NCI-H524 treated with DMSO at 0.1 percent for 48 hours (cell line): ENCODE measurements around the gene IL18R1.
"Not testable (repeated sequence)": the region's sequence is repeated elsewhere in the genome, so short reads cannot be mapped to it uniquely, and the experiment has no call there.

Source experiments
- DNase-seq: peaks from one replicate; lab custom pipeline; 2025; lab: John Stamatoyannopoulos, UW

The IL18R1 gene, protein sequence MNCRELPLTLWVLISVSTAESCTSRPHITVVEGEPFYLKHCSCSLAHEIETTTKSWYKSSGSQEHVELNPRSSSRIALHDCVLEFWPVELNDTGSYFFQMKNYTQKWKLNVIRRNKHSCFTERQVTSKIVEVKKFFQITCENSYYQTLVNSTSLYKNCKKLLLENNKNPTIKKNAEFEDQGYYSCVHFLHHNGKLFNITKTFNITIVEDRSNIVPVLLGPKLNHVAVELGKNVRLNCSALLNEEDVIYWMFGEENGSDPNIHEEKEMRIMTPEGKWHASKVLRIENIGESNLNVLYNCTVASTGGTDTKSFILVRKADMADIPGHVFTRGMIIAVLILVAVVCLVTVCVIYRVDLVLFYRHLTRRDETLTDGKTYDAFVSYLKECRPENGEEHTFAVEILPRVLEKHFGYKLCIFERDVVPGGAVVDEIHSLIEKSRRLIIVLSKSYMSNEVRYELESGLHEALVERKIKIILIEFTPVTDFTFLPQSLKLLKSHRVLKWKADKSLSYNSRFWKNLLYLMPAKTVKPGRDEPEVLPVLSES

DNA sequence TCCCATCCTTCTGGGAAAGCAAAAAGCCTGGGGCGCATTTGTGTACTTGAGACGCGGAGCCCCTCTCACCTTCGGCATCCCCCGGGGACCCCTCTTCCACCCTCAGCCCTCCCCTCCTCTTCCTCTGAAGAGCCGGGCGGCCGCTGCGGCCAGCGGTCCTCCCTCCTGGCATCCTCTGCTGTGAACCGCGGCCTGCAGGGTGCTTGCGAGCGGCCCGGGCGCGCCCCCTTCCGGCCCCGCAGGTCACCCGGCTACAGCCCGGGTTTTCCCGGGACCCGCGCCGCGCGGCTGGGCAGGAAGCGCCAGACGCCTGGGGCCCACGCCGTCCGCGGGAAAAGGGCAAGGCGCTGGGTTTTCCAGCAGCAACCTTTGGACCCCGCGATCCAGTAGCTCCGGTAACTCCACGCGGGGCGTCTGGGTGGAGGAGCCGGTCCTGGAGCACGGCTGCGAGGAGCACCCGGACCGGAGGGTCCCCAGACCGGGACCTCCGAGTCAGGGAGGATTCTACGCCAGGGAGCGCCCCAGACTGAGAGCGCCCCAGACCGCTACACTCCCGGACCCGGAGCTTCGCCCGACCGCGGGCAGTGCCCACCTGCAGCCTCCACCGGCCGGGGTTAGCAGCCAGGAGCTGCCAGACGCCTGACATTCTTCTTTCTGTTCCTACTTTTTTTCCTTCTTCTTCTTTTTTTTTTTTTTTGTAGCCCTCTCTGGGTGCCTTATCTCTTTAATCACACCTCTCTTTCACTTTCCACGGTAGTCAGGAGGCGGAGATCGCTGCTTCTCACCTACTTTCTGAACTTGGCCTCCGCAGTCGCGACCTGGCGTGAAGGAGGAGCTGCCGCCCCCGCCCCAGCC lies at the start of gene IL18R1:
Gene IL18R1, plus strand, starts transcription at position 271 of the 855 bp plus-strand sequence. CDS start 6,865 bp downstream, outside the sequence.
- DNase-seq = no peak

DNA sequence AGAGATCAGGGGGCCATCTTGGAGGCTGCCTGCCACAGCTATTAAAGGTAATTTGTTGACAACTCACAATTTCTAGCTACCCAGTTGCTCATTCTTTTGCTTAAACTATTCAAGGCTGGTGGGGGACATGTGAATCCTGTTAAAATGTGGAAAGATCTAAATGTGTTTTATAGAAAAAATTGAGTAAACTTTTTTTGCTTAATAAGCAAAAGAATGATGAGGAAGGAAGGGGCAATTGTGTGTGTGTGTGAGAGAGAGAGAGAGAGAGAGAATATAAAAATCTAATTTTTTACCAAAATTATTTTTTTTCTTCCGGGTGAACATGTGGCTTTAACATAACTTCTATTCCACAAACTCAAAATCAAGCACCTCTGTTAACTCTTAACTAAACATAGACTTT lies 49.5 kb upstream of the IL18R1 start:
- DNase-seq = no peak

DNA sequence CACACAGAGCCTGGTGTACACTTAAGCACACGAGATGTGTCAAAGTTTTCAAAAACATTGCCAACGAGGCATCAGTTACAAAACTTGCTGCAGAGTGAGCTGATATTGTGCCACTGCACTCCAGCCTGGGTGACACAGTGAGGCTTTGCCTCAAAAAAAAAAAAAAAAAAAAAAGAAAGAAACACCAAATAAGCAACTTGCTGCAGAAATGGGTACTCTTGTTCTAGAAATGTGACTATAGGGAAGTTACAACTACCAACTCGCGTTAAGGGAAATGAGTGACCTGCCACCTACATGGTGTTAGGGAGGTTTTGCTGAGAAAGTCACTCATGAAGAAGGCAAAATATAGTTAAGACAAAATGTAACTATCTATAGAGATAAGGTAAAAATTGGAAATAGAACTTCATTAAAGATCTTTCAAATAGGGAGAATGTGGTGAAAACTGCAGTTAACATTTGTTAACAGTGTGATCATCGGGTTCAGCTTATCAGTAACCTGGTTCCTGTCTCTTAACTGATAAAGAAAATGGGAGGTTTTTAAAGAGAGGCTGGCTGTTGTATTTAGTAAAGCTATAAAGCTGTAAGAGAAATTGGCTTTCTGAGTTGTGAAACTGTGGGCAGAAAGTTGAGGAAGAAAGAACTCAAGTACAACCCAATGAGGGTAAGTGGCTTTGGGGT lies 44.5 kb upstream of the IL18R1 start, which contains the start of gene IL1RL1:
Gene IL1RL1, plus strand, starts transcription at position 600 of the 677 bp plus-strand sequence. CDS start 26,702 bp downstream, outside the sequence.
- DNase-seq = no peak

DNA sequence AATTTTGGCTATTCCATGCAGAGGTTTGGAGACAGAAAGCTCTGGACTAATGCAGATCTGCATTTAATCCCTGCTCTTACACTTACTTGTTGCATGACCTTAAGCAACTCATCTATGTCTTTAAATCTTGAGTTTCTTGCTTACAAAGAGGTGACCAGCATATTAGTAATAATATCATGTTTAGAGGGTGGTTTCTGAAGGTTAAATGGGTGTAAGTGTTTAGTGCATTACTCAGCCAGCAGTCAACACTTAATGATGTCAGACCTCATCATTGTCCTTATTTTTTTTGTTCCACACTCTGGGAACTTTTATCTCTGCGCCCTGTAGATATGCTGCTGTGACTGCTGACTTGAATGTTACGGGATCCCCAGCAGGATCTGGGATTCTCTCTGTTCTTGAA lies 42.6 kb upstream of the IL18R1 start:
- no peak for DNase-seq

DNA sequence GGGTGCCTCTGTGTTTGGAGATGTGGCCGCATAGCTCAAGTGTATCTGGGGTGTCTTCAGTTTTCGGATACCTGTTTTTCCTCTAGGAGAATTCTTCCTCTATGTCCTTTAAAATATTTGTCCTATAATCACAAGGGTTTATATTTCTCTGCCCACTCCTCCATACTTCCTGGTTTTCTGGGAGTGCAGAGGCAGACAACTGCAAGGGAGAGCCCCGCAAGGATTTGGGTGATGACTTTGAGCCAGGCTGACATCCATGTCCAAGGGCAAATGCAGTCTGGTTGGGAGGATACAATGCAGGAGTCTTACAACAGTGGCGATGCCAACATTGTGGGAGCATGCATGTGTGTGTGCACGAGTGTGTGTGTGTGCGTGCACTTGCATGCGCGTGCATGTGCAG lies 42.1 kb upstream of the IL18R1 start:
- no peak for DNase-seq

DNA sequence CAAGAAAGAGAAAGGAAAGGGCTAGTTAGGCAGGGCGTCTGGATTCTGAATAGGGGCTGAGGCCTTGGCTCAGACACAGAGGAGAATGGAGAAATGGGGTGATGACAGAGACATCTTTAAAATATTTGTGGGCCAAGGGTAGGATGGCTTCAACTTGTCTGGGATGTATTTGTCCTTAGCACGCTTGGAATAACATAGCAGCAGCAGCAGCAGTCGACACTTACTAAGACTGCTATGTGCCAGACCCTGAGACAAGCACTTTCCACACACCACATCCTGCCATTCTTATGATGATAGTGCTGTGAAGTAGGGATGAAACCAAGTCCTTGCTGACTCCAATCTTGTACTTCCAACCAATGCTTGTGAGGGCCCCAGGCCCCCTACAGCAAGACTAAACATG lies 41.6 kb upstream of the IL18R1 start:
- DNase-seq = no peak

DNA sequence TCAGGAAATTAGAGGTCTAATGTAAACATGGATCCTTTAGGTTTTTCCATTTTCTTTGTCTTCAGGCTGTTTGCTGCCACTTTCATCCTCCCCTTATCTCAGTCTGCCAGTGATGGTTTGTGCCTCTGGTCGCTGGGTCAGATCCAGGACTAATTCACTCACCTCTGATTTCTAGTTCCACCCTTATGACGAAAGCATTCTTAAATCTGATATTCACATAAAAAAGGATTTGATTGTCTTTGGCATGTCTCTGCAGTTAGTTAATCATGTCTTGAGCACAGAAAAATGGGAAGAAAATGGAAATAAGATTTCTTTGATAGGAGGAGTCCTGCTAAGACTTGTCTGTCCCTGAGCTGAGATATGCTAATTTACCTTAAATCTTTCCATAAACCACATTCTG lies 39.7 kb upstream of the IL18R1 start:
- no peak for DNase-seq

DNA sequence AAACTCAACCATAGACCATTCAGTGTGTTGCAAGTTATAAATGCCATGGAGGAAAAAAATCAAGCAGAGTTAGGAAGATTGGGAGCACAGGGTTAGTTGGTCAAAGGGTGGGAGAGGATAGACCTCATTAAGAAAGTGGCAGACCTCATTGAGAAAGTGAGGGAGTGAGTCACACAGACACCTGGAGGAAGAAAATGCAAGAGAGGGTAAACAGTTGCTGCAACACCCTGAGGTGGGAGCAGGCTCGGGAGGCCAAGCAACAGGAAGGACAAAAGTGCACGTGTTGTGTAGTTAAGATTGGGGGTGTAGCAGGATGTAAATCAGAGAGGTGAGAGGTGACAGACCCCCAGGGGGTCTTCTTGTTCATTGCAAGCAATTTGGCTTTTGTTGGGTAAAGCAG lies 37.9 kb upstream of the IL18R1 start:
- DNase-seq = no peak

DNA sequence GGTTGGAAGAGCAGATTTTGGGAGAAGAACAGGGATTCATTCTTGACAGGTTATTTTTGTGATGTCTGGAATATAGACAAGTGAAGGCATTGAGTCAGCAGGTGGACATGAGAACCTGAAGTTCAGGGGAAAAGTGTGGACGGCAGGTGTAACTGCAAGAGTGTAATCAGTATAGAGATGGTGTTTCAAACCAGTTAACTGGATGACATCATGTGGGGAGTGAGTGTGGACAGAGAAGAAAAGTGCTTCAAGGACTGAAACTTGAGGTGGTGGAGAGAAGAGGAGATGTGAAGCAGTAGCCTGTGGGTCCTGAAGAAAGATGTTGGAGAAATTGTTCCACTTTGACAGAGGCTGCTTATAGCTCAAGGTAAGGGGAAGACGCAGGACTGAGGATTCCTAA lies 37.2 kb upstream of the IL18R1 start:
- no peak for DNase-seq

DNA sequence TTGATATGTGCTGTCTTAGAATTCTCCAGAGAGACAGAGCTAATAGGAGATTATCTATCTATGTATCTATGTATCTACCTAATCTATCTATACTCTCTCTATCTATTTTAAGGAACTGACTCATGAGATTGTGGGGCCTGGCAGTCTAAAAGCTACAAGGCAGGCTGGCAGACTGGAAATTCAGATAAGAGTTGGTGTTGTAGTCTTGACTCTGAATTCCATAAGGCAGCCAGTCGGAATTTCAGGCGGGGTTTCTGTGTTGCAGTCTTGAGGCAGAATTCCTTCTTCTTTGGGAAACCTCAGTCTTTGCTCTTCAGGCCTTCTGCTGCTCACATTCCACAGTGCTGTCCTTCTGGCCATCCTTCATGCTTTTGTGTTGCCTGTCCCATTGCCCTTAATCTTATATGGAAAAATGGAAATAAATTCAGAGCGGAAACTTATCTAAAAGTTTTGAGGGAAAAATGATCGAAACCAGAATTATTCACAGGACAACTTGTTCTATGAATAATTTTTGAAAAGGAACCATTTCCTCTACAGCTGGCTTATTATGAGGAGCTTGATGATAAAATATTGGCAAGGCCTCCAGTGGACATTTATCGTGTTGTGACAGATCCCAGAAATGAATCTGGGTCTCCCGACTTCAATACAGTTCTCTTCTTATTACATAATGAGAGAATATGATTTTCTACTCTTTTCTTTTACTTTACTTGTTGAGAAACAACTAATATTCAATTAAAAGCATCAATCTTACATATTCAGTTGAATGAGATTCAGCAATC lies 33.5 kb upstream of the IL18R1 start:
- DNase-seq = no peak

DNA sequence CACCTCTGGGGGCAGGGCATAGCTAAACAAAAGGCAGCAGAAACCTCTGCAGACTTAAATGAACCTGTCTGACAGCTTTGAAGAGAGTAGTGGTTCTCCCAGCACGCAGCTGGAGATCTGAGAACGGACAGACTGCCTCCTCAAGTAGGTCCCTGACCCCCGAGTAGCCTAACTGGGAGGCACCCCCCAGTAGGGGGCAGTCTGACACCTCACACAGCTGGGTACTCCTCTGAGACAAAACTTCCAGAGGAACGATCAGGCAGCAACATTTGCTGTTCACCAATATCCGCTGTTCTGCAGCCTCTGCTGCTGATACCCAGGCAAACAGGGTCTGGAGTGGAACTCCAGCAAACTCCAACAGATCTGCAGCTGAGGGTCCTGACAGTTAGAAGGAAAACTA lies 30.7 kb upstream of the IL18R1 start:
- DNase-seq = not testable (repeated sequence)

DNA sequence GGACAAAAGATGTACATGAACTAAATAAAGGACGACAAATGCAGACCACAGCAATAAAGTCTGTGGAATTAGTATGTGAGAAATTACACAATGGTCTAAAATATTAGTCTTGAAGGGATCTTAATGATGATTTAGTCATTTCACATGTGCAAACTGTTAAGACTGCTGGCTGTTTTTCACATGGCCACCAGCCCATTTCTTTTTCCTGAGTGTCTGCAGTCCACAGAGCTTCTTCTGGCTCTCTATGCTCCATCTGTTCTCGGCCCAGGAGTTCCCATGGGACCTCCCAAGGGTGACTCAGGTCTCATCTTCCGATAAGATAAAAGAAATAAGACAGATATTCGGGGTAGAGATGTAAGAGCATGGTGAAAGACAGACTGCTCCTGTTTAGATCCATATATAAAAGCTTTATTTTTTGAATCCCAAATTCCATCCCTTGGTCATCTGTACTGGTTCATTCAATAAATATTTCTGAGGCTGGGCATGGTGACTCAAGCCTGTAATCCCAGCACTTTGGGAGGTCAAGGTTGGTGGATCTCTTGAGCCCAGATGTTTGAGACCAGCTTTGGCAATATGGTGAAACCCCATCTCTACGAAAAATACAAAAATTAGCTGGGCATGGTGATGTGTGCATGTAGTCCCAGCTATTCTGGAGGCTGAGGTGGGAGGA lies 24.1 kb upstream of the IL18R1 start:
- DNase-seq = no peak

DNA sequence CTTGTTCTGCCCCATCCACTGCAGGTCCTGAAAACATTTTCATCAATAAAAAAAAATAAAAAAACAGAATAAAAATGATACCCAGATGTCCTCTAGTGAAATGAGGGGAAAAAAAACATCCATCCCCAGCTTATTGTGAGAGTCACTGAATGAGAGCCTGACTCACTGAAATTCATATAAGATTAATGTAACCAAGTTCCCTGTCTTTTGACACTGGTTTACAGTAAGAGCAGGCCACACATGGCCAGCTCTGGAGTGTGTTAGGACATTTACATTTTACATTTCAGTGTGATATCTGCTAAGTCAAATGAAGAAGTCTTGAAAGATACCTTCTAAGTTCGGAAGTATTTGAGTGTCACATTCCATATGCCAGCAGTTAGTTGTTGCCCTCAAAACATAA lies 21.1 kb upstream of the IL18R1 start:
- DNase-seq = no peak

DNA sequence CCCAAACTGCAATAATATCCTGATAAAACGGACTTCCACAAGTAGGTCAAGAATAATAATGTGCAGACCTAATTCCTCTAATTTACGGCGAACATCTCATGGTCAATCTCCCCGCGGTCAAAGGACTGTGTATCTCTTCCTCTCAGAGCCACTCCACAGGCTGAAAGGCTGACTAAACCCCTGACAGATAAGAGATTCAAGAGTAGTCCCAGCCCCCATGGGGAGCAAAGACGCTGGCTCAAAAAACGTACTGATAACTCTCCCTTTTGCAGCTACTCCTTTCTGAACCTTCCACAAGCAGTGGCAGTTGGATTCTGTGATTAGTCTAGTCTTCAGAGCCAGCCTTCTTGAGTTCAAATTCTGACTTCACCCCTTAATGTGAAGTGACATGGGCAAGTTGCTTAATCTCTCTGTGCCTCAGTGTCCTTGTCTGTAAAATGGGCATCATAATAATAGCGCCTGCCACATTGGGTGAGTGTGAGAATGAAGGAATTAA lies 19.7 kb upstream of the IL18R1 start:
- no peak for DNase-seq

DNA sequence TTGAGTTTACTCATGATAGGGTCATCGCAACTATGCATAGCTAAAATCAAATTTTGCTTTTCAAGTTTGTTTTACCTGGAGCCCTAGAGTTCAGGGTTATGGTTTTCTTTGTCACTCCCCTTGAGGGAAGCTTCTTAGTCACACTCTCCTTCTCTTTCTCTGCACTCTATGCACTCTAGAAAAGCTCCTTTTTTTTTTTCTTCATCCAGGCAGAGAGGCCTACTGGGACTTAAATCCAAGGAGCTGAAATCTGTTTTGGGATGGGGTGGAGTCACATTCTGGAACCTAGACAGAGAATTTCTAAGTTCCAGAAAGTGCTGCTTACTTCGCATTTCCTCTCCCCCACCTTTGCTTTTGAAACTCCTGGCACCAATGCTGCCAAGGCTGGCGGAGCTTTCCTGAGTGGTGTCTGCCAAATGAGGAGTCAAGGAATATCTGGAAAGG lies 19.1 kb upstream of the IL18R1 start:
- no peak for DNase-seq

DNA sequence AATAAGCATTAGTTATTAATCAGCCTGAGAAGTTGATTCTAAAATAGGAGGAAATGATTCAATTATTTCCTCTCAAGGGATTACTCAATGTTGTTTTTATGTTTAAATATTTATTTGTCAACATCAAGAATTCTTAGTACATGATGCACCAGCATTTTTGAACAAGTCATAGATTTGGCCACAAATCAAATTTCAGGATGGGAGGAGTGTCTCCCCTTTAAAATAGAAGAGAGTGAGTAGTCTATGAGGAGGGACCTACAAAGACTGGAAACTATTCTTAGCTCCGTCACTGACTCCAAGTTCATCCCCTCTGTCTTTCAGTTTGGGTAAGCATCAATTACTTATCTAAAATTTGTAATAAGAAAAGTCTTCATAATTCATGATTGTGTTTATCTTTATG lies 18.6 kb upstream of the IL18R1 start:
- no peak for DNase-seq

DNA sequence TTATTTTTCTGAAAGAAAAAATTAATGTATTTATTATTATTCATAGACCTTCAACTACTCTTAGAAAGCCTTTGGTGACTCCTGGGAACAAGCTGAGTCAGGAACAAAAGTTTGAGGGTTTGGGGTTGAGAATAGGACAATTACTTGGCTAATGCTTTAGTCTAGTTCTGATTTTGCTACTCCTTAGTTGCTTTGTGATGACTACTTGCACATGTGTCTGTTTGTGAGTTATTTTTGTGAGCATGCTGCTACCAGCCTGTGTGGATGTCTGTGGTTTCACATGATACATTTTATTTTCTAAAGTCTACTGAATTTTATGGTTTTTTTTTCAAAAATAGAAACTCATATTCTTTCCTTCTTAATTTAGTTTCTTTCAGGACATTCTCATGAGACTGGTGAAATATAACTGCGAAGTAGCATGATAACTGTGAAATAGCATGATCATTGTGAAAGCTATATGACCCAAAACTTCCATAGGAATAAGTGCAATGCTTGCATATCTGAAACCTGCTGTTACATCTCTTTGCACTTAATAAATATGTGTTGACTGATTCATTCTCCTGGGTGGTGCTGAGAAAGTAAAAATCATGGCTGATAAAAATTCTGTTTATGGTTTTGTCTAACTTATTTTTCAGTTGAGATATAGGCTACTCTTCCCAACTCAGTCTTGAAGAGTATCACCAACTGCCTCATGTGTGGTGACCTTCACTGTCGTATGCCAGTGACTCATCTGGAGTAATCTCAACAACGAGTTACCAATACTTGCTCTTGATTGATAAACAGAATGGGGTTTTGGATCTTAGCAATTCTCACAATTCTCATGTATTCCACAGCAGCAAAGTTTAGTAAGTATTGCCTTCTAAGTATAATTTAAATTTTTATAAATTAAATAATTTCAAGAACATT lies 17.9 kb upstream of the IL18R1 start:
- DNase-seq = no peak

DNA sequence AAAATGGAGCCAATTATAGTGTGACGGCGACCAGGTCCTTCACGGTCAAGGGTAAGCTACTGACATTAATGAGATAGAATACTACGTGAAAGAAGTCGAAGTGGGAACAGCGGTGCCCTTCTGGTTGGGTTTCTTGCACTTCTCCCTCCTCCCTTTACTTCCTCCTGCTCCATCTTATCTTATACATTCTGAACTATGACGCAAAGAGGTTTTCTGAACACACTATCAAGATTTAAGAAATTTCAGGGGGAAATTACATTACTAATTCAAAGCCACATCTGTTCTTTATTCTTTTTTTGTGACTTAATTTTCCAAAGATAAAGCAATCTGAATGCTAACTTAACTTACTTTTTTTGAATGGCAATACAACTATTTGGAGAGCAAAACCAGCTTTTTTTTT lies 14.8 kb upstream of the IL18R1 start:
- no peak for DNase-seq

DNA sequence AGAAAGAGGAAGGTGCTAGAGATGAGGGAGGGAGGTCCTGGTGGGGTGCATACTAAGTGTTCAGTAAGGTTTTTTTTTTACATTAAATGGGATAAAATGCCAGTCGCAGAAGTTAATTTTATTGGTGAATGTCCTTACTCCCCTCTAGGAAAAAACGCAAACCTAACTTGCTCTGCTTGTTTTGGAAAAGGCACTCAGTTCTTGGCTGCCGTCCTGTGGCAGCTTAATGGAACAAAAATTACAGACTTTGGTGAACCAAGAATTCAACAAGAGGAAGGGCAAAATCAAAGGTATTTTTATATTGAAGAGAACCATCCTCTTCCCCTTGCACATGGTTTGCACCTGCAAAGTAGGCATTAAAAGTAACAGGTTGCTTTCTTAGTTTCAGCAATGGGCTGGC lies 12.7 kb upstream of the IL18R1 start:
- DNase-seq = no peak

DNA sequence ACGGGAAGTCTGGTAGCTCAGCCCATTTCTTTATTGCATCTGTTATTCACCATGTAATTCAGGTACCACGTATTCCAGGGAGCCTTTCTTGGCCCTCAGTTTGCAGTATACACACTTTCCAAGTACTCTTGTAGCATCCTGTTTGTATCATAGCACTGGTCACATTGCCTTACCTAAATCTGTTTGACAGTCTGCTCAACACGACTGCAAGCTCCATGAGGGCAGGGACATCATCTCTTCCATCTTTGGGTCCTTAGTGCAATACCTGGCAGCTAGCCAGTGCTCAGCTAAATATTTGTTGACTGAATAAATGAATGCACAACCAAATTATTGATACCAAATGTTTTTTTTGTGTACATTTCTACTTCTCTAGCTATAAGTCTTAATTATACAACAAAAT lies 11.2 kb upstream of the IL18R1 start:
- no peak for DNase-seq
